MCF 10A (cell line): ENCODE results near the gene NSUN7. TPM values are rescaled to one million over a fixed set of nuclear protein-coding genes. Genes with fewer than 3 reads are reported as not detected.

Source experiments
- BruUV-seq: library from RNA; stranded (reverse); fragments of 400-500 nt; replicated peaks from 2 replicates; lab custom pipeline; 2021; lab: Mats Ljungman, UMichigan
- CTCF ChIA-PET: fragments of 300-600 bp; sonication (Branson Sonifier 250); formaldehyde crosslinking; extraction: SDS; loops from one replicate; lab custom pipeline; 2021; ENCODE audit warnings: antibody characterized with exemption, inconsistent platforms; lab: Yijun Ruan, JAX
- POLR2A ChIA-PET: fragments of 300-600, 350-650 bp; sonication (Branson Sonifier 250); formaldehyde crosslinking; extraction: SDS; loops from one replicate; lab custom pipeline; 2020; ENCODE audit warnings: antibody characterized with exemption, inconsistent platforms; lab: Yijun Ruan, JAX
- DNase-seq: peaks from one replicate; pipeline ENCODE4 v3.0.0-alpha.2; 2018; ENCODE audit not compliant: unreplicated experiment
- H3K27ac Mint-ChIP-seq: one replicate; pipeline ENCODE4 v1.8.0; 2022; ENCODE audit warnings: mild to moderate bottlenecking, low read depth, mixed read lengths; ENCODE audit not compliant: unreplicated experiment
- H3K27me3 Mint-ChIP-seq: one replicate; pipeline ENCODE4 v1.8.0; 2022; ENCODE audit warnings: mixed read lengths; ENCODE audit not compliant: insufficient read depth, unreplicated experiment
- H3K36me3 Mint-ChIP-seq: one replicate; pipeline ENCODE4 v1.8.0; 2022; ENCODE audit warnings: mild to moderate bottlenecking, moderate library complexity, mixed read lengths; ENCODE audit not compliant: insufficient read depth, unreplicated experiment
- H3K4me1 Mint-ChIP-seq: one replicate; pipeline ENCODE4 v1.8.0; 2022; ENCODE audit warnings: mixed read lengths; ENCODE audit not compliant: insufficient read depth, unreplicated experiment
- H3K4me3 Mint-ChIP-seq: one replicate; pipeline ENCODE4 v1.8.0; 2022; ENCODE audit warnings: mild to moderate bottlenecking, moderate library complexity, mixed read lengths; ENCODE audit not compliant: unreplicated experiment
- H3K9me3 Mint-ChIP-seq: one replicate; pipeline ENCODE4 v1.8.0; 2022; ENCODE audit warnings: mixed read lengths; ENCODE audit not compliant: unreplicated experiment
- CTCF ChIP-seq: fragments of 200-600 bp; IDR thresholded peaks from one replicate; pipeline ENCODE4 v1.8.0; 2022; ENCODE audit warnings: antibody characterized with exemption, mild to moderate bottlenecking; ENCODE audit not compliant: unreplicated experiment
- intact Hi-C: fragments of 100-400 bp; cut with micrococcal nuclease; formaldehyde crosslinking; loops from 2 replicates; pipeline ENCODE4 v1.14.1; 2022
- total RNA-seq: library from RNA; stranded (reverse); gene quantifications from 2 replicates; pipeline ENCODE4 v1.2.3, GENCODE V29; 2022

NSUN7 gene
- total RNA-seq, 1 experiment from 2014 or later = not detected

- H3K27me3 Mint-ChIP-seq = peaks cover 17% of the 10 kb centered on the region
- intact Hi-C loops = no loop called here
- ChIA-PET CTCF (interaction anchor here (0.5 to 0.6 kb wide), 2 partner anchors 391 to 705 kb away, joined by 3 to 4 read pairs; no protein-coding TSS in a partner anchor), POLR2A (interaction anchor here (0.6 to 0.7 kb wide), 2 partner anchors 22 to 169 kb away, joined by 3 read pairs; no protein-coding TSS in a partner anchor)
- DNase-seq = no peak
- no TSS peak for BruUV-seq
- H3K36me3 Mint-ChIP-seq = no peaks in the 10 kb centered on the region
- H3K27ac Mint-ChIP-seq = no peak overlapping the region
- no peaks in the 10 kb centered on the region for H3K9me3 Mint-ChIP-seq
- no peak for TF ChIP-seq CTCF
- H3K4me3 Mint-ChIP-seq = no peak overlapping the region
- H3K4me1 Mint-ChIP-seq = no peaks in the 10 kb centered on the region
These were observed 20.2 kb upstream of the NSUN7 start for GRCh38 chr4:40729555-40729954.

GRCh38 chr4:40730091-40730679, 19.6 kb upstream of the NSUN7 start:
- DNase-seq = no peak
- POLR2A ChIA-PET = interaction anchor here (0.7 kb wide), 1 partner anchor 21 kb away, joined by 3 read pairs; no protein-coding TSS in a partner anchor
- H3K27ac Mint-ChIP-seq = no peak overlapping the region
- intact Hi-C loops = loop anchor here (10.0 kb wide), 1 partner anchor 525 kb away; the partner anchor contains the start of gene UCHL1
- peaks cover 17% of the 10 kb centered on the region for H3K27me3 Mint-ChIP-seq
- BruUV-seq = no TSS peak
- no peak for TF ChIP-seq CTCF
- H3K36me3 Mint-ChIP-seq = no peaks in the 10 kb centered on the region
- CTCF ChIA-PET = no interaction called here
- H3K4me1 Mint-ChIP-seq = no peaks in the 10 kb centered on the region
- H3K4me3 Mint-ChIP-seq = no peak overlapping the region
- no peaks in the 10 kb centered on the region for H3K9me3 Mint-ChIP-seq

- no peak for DNase-seq
- Mint-ChIP-seq H3K9me3 (no peaks in the 10 kb centered on the region), H3K4me3 (no peak overlapping the region), H3K36me3 (no peaks in the 10 kb centered on the region), H3K27ac (no peak overlapping the region), H3K4me1 (peaks cover 5% of the 10 kb centered on the region), H3K27me3 (peaks cover 17% of the 10 kb centered on the region)
- intact Hi-C loops = loop anchor here (10.0 kb wide), 1 partner anchor 523 kb away; the partner anchor contains the start of gene UCHL1
- ChIA-PET CTCF (interaction anchor here (0.6 to 1.2 kb wide), 4 partner anchors 171 to 1328 kb away, joined by 3 to 4 read pairs (median 4); partner anchors contain the start of gene N4BP2), POLR2A (interaction anchor here (0.6 kb wide), 1 partner anchor 106 kb away, joined by 3 read pairs; no protein-coding TSS in a partner anchor)
- BruUV-seq = no TSS peak
- no peak for TF ChIP-seq CTCF
These were observed 18.4 kb upstream of the NSUN7 start for GRCh38 chr4:40731361-40731760.

- intact Hi-C loops = loop anchor here (10.0 kb wide), 1 partner anchor 523 kb away; the partner anchor contains the start of gene UCHL1
- ChIA-PET POLR2A (interaction anchor here (0.6 kb wide), 1 partner anchor 106 kb away, joined by 3 read pairs; no protein-coding TSS in a partner anchor), CTCF (interaction anchor here (0.6 to 1.2 kb wide), 5 partner anchors 170 to 1329 kb away, joined by 3 to 4 read pairs (median 3); partner anchors contain the start of gene N4BP2)
- Mint-ChIP-seq H3K9me3 (no peaks in the 10 kb centered on the region), H3K4me1 (peaks cover 6% of the 10 kb centered on the region), H3K27me3 (peaks cover 14% of the 10 kb centered on the region), H3K4me3 (no peak overlapping the region), H3K36me3 (no peaks in the 10 kb centered on the region), H3K27ac (no peak overlapping the region)
- no peak for DNase-seq
- TF ChIP-seq CTCF = no peak
- no TSS peak for BruUV-seq
These were observed 17.9 kb upstream of the NSUN7 start for GRCh38 chr4:40731792-40732245.
